CD14-positive monocyte (primary cell): ENCODE measurements around the gene KRT17. TPM values are rescaled to one million over a fixed set of nuclear protein-coding genes. Genes with fewer than 3 reads are reported as not detected.
"Not testable (repeated sequence)": the region's sequence is repeated elsewhere in the genome, so short reads cannot be mapped to it uniquely, and the experiment has no call there.

Source experiments
- DNase-seq, 3 donors: peaks; one replicate each; pipeline ENCODE4 v3.0.0-alpha.2; 2011 to 2022
- H2AFZ ChIP-seq: 2 replicates; pipeline ENCODE4 v1.6.0; 2012; ENCODE audit warnings: mild to moderate bottlenecking, low read depth, low read length, inconsistent platforms; ENCODE audit not compliant: insufficient read depth, poor library complexity, severe bottlenecking
- H3K27ac ChIP-seq, 2 donors: 1 replicate in 1 of 2; 2 replicates in 1 of 2; pipeline ENCODE4 v1.5.1; 2012 to 2013; ENCODE audit warnings: low read length in 2 of 2, control low read depth in 1 of 2, inconsistent platforms in 1 of 2, low read depth in 1 of 2, mild to moderate bottlenecking in 1 of 2
- H3K27me3 ChIP-seq, 2 donors: one replicate each; pipeline versions ENCODE4 v1.6.0 to v1.6.1; 2011 to 2013; ENCODE audit warnings: low read length in 2 of 2; ENCODE audit not compliant: control insufficient read depth in 2 of 2, insufficient read depth in 2 of 2
- H3K36me3 ChIP-seq, 2 donors: replicated peaks in 1 of 2; 1 replicate in 1 of 2; 2 replicates in 1 of 2; pipeline versions ENCODE4 v1.5.1 to v1.6.1; 2012 to 2013; ENCODE audit warnings: low read length in 2 of 2, control low read depth in 1 of 2, inconsistent platforms in 1 of 2, mild to moderate bottlenecking in 1 of 2; ENCODE audit not compliant: insufficient read depth in 2 of 2, control insufficient read depth in 1 of 2
- H3K4me1 ChIP-seq, 2 donors: 1 replicate in 1 of 2; 2 replicates in 1 of 2; pipeline versions ENCODE4 v1.5.1 to v1.6.1; 2012 to 2013; ENCODE audit warnings: low read length in 2 of 2, control low read depth in 1 of 2, inconsistent platforms in 1 of 2, mild to moderate bottlenecking in 1 of 2, moderate library complexity in 1 of 2; ENCODE audit not compliant: insufficient read depth in 2 of 2, control insufficient read depth in 1 of 2
- H3K4me2 ChIP-seq: replicated peaks from 2 replicates; pipeline ENCODE3; 2012; ENCODE audit warnings: low read length, moderate library complexity, mild to moderate bottlenecking; ENCODE audit not compliant: poor library complexity, severe bottlenecking; ENCODE audit errors: extremely low read depth
- H3K4me3 ChIP-seq, 3 experiments: fragments of 200-600 bp in 1 of 3; sonication (generic) in 1 of 3; replicated peaks in 1 of 3; 1 replicate in 2 of 3; 2 replicates in 1 of 3; pipeline ENCODE4 v1.5.1; 2011 to 2013; ENCODE audit warnings: low read length in 3 of 3, mild to moderate bottlenecking in 3 of 3, control low read depth in 2 of 3, low read depth in 2 of 3, inconsistent platforms in 1 of 3, moderate library complexity in 1 of 3
- H3K79me2 ChIP-seq: 2 replicates; pipeline ENCODE4 v1.6.0; 2012; ENCODE audit warnings: mild to moderate bottlenecking, control low read depth, inconsistent platforms, low read length, moderate library complexity; ENCODE audit not compliant: insufficient read depth
- H3K9ac ChIP-seq: 2 replicates; pipeline ENCODE4 v1.6.0; 2017; ENCODE audit warnings: low read length, mild to moderate bottlenecking; ENCODE audit not compliant: insufficient read depth, poor library complexity, severe bottlenecking
- H3K9me3 ChIP-seq, 2 donors: replicated peaks in 1 of 2; 1 replicate in 1 of 2; 2 replicates in 1 of 2; pipeline versions ENCODE4 v1.5.1 to v1.6.1; 2012 to 2013; ENCODE audit warnings: low read length in 2 of 2, control low read depth in 1 of 2; ENCODE audit not compliant: control insufficient read depth in 1 of 2, insufficient read depth in 1 of 2
- H4K20me1 ChIP-seq: 2 replicates; pipeline ENCODE4 v1.6.0; 2012; ENCODE audit warnings: mild to moderate bottlenecking, low read length, control low read depth, moderate library complexity; ENCODE audit not compliant: insufficient read depth
- H3K27ac Mint-ChIP-seq, 7 donors: one replicate each; pipeline ENCODE4 v1.8.0; 2020; ENCODE audit warnings: mild to moderate bottlenecking in 7 of 7, mixed read lengths in 7 of 7, moderate library complexity in 6 of 7, inconsistent platforms in 2 of 7
- H3K27me3 Mint-ChIP-seq, 3 donors: one replicate each; pipeline ENCODE4 v1.8.0; 2021 to 2022; ENCODE audit warnings: low read depth in 3 of 3, mild to moderate bottlenecking in 3 of 3, mixed read lengths in 3 of 3, moderate library complexity in 3 of 3, inconsistent platforms in 1 of 3
- H3K36me3 Mint-ChIP-seq, 2 donors: one replicate each; pipeline ENCODE4 v1.8.0; 2020; ENCODE audit warnings: mixed read lengths in 2 of 2, inconsistent platforms in 1 of 2, mild to moderate bottlenecking in 1 of 2
- H3K4me1 Mint-ChIP-seq: one replicate; pipeline ENCODE4 v1.8.0; 2020; ENCODE audit warnings: mild to moderate bottlenecking, mixed read lengths
- H3K4me3 Mint-ChIP-seq, 2 donors: one replicate each; pipeline ENCODE4 v1.8.0; 2020; ENCODE audit warnings: mild to moderate bottlenecking in 2 of 2, mixed read lengths in 2 of 2, moderate library complexity in 1 of 2
- H3K9me3 Mint-ChIP-seq, 7 donors: one replicate each; pipeline ENCODE4 v1.8.0; 2020 to 2022; ENCODE audit warnings: mixed read lengths in 7 of 7, mild to moderate bottlenecking in 6 of 7, moderate library complexity in 6 of 7, inconsistent platforms in 2 of 7
- CTCF ChIP-seq: fragments of 200-600 bp; IDR thresholded peaks from one replicate; pipeline ENCODE4 v1.8.0; 2022; ENCODE audit warnings: antibody characterized with exemption, mild to moderate bottlenecking
- WGBS: methylation state at CpG from one replicate; pipeline ENCODE4 v1.1.5; 2013; ENCODE audit warnings: missing lambda C conversion rate; ENCODE audit not compliant: insufficient coverage; 5-methylcytosine and 5-hydroxymethylcytosine counted together
- intact Hi-C, 2 donors: fragments of 100-400 bp; cut with micrococcal nuclease; formaldehyde crosslinking; loops; one replicate each; pipeline versions ENCODE4 v1.15.0 to v1.15.1; 2023
- polyA plus RNA-seq, 3 donors: library from polyadenylated mRNA; depleted of rRNA in 1 of 3; unstranded in 2 of 3; stranded (reverse) in 1 of 3; fragments of 300-500 nt in 2 of 3; fragments of >200 nt in 1 of 3; fragmentation: Illumina TruSeq in 2 of 3; gene quantifications; 1 replicate in 2 of 3; 2 replicates in 1 of 3; pipeline ENCODE4 v1.2.3, GENCODE V29; 2012 to 2021

The KRT17 gene
- polyA plus RNA-seq, 3 donors = 0.49 TPM; not detected in 2

GRCh38 chr17:41617698-41618097, 6.7 kb downstream of the KRT17 start:
- H3K4me3 Mint-ChIP-seq = no peak overlapping the region
- H3K27me3 ChIP-seq = no peaks in the 10 kb centered on the region
- no peak overlapping the region for H3K4me2 ChIP-seq
- no peaks in the 10 kb centered on the region for H3K79me2 ChIP-seq
- 88% methylated on average over 6 of the region's 11 CpGs for WGBS
- intact Hi-C loops = no loop called here
- H3K9ac ChIP-seq = no peak overlapping the region
- no peak for TF ChIP-seq CTCF
- no peaks in the 10 kb centered on the region for H3K4me1 Mint-ChIP-seq
- peaks cover 1 to 8% (median 4%) of the 10 kb centered on the region in 3 donors for H3K27me3 Mint-ChIP-seq
- H2AFZ ChIP-seq = no peak overlapping the region
- DNase-seq = no peak
- no peak overlapping the region for H3K4me3 ChIP-seq
- no peaks in the 10 kb centered on the region for H3K9me3 Mint-ChIP-seq
- H3K27ac ChIP-seq = no peak overlapping the region
- no peaks in the 10 kb centered on the region for H3K4me1 ChIP-seq
- H3K36me3 Mint-ChIP-seq = no peaks in the 10 kb centered on the region
- no peaks in the 10 kb centered on the region for H3K36me3 ChIP-seq
- H3K27ac Mint-ChIP-seq = no peak overlapping the region
- no peaks in the 10 kb centered on the region for H3K9me3 ChIP-seq
- H4K20me1 ChIP-seq = no peaks in the 10 kb centered on the region

GRCh38 chr17:41617136-41617535, 7.2 kb downstream of the KRT17 start:
- Mint-ChIP-seq H3K27ac (no peak overlapping the region), H3K27me3 (peaks cover 1 to 5% (median 4%) of the 10 kb centered on the region in 3 donors), H3K9me3 (no peaks in the 10 kb centered on the region), H3K4me3 (no peak overlapping the region), H3K36me3 (no peaks in the 10 kb centered on the region), H3K4me1 (no peaks in the 10 kb centered on the region)
- Histone ChIP-seq H3K27me3 (no peaks in the 10 kb centered on the region), H4K20me1 (no peaks in the 10 kb centered on the region), H3K27ac (no peak overlapping the region), H3K9me3 (no peaks in the 10 kb centered on the region), H3K4me2 (no peak overlapping the region), H3K9ac (no peak overlapping the region), H3K4me3 (no peak overlapping the region), H3K4me1 (no peaks in the 10 kb centered on the region), H3K79me2 (no peaks in the 10 kb centered on the region), H3K36me3 (no peaks in the 10 kb centered on the region), H2AFZ (no peak overlapping the region)
- TF ChIP-seq CTCF = no peak
- no peak for DNase-seq
- no CpG with 5 or more reads among the region's 3 CpGs for WGBS
- intact Hi-C loops = no loop called here

- H3K9me3 ChIP-seq, H3K27me3 Mint-ChIP-seq, H3K9ac ChIP-seq, H3K4me3 ChIP-seq, H3K9me3 Mint-ChIP-seq, H3K79me2 ChIP-seq, H3K36me3 ChIP-seq, H3K4me2 ChIP-seq, H3K4me1 Mint-ChIP-seq, H3K4me1 ChIP-seq, H3K4me3 Mint-ChIP-seq, H2AFZ ChIP-seq, H3K27ac ChIP-seq, H3K36me3 Mint-ChIP-seq, DNase-seq, H3K27me3 ChIP-seq, intact Hi-C loops, H4K20me1 ChIP-seq, H3K27ac Mint-ChIP-seq: not testable (repeated sequence)
- 67% methylated on average over 1 of the region's 4 CpGs for WGBS
These were observed 7.9 kb downstream of the KRT17 start for GRCh38 chr17:41616486-41616885.
